HG03103 (cell line): Measurements from ENCODE around the gene PRR7.

Experiments used
- ATAC-seq: cut with Tn5 transposase; IDR thresholded peaks from one replicate; pipeline ENCODE4 v1.9.1; 2021; ENCODE audit warnings: low read depth; ENCODE audit not compliant: unreplicated experiment

Gene PRR7

DNA sequence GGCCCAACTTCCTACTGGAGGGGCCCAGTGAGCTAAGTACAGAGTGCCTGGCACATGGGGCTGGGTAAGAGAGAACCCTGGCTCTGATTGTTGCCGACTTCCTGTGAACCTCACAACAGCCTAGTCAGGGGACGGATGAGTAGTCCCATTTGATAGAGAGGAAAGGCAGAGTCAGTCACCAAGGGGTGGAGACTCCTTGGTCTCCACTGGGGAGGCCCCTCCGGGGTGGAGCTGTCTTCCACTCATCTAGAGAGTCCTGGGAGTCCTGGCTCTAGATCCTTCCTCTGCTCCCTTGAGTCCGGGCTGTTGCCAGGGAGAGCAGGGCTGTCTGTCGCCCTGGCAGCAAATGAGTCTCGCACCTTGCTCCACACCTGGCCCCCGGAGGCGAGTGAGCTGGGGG is 12.2 kb upstream of the PRR7 start:
- no peak for ATAC-seq

DNA sequence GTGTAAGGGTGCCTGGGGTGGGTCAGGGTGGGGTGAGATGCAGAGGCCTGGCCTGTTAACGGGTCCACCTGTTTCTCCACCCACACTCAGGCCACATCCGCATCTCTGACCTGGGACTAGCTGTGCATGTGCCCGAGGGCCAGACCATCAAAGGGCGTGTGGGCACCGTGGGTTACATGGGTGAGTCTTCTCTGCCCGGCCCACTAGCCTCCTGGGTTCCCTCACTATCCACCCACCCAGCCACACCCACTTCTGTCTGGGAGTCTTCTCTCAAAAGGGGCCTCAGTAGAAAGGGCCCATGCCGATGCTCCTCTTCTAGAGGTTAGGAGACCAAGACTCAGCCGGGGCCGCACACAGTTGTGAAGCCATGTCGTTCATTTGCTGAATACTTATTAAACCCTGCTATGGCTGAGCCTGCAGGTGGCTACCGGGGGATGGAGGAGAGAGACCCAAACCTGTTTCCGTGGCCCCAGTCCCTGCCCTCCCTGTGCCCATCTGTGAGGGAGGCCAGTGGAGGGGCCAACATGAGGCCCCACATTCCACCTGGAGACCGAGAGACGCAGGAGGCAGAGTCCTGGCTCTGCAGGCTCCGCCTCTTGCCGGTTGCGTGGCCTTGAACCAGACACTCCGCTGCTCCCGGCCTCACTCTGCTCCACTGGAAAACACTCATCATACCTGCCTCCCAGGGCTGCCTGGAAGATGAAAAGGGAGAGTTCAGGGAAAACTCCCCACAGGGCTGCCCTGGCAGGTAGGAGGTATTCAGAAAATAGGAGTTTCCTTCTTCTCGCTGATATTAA is 11.5 kb upstream of the PRR7 start:
- ATAC-seq: no peak

DNA sequence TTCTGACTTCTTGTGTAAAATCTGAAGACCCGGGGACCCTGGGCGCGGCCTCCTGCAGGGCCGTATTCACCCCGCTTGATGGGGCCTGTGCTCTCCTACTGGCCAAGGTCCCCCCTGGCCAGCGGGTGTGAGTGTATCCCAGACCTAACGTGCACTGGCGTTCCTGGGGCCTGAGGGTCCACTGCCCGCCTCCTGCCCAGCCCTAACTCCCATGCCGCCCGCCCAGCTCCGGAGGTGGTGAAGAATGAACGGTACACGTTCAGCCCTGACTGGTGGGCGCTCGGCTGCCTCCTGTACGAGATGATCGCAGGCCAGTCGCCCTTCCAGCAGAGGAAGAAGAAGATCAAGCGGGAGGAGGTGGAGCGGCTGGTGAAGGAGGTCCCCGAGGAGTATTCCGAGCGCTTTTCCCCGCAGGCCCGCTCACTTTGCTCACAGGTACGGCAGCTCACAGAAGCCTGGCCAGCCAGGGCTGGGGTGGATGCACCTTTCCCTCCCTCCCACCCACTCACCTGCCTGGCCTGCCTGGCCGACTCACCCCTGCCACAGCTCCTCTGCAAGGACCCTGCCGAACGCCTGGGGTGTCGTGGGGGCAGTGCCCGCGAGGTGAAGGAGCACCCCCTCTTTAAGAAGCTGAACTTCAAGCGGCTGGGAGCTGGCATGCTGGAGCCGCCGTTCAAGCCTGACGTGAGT is 10.6 kb upstream of the PRR7 start:
- ATAC-seq: no peak

DNA sequence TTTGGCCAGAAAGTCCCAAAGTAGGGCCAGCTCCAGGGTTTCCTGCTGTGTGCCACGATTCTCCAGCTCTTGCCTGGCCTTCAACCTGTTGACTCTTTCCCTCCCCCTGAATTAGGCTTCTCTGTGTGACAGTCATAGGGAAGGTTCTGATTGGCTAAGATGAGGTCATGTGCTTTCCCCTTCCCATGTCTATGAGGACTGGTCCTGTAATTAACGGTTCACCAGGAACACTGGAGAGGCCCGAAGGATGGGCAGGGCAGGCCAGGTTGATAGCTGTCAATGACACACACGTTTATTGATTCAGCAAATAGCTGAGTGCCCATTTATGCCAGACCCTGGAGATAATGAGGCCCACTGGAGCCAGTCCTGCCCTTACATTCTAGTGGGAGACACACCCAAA is 9.0 kb upstream of the PRR7 start:
- ATAC-seq: no peak

DNA sequence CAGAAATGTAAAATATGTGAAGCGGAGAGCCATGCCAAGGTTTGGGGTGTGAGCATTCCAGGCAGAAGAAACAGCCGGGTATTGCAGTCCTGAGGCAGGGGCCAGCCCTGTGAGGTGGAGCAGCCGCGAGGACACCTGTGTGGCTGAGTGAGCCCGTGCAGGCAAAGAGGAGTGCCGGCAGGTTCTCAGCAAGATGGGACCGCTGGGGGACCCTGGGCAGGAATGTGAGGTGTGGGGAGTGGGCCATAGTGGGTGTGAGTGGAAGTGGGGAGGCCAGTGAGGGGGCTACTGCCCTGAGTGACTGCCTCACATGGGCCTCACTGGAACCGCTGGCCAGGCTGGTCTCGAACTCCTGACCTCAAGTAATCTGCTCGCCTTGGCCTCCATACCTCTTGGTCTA is 8.1 kb upstream of the PRR7 start:
- no peak for ATAC-seq

DNA sequence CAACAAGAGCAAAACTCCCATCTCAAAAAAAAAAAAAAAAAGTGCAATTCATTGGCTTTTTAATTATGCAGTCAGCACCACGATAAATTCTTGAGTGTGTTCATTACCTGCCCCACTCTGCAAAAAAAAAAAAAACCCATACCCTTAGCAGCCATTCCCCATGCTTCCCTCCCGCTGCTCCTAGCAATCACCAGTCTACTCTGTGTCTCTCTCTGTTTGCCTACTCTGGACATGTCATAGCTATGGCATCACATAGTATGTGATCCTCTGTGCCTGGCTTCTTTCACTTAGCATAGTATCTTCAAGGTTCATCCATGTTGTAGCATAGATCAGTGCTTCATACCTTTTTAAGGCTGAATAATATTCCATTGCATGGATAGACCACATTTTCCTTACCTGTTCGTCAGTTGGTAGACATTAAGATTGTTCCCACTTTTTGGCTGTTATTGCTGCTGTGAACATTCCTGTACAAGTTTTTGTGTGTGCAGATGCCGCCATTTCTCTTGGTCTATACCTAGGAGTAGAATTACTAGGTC is 7.0 kb upstream of the PRR7 start:
- ATAC-seq: no peak

DNA sequence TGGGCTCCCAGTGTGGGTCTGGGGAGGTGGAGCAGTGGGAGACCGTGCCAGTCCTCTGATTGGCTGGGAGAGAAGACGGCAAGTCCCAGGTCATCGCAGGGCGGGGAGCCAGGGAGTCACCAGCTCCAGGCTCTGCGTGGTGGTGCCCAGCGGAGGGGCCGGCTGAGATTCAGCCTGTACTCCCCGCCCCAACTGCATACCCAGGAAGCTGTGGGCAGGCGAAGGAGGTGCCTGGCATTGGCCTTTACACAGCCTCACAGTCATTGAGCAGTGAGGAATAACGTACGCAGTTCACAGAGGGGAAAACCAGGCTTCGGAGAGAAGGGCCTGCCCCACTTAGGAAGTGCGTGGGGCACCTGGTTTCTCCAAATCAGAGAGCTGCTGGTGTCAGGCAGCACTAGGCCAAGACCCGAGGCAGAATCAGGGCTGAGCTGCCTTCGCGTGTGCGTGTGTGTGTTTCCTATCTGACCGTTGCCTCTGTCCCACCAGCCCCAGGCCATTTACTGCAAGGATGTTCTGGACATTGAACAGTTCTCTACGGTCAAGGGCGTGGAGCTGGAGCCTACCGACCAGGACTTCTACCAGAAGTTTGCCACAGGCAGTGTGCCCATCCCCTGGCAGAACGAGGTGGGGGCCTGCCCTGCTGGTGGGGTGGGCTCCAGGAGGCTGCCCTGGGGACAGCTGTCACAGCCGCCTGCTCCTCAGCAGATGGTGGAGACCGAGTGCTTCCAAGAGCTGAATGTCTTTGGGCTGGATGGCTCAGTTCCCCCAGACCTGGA is 6.2 kb upstream of the PRR7 start:
- ATAC-seq: no peak

DNA sequence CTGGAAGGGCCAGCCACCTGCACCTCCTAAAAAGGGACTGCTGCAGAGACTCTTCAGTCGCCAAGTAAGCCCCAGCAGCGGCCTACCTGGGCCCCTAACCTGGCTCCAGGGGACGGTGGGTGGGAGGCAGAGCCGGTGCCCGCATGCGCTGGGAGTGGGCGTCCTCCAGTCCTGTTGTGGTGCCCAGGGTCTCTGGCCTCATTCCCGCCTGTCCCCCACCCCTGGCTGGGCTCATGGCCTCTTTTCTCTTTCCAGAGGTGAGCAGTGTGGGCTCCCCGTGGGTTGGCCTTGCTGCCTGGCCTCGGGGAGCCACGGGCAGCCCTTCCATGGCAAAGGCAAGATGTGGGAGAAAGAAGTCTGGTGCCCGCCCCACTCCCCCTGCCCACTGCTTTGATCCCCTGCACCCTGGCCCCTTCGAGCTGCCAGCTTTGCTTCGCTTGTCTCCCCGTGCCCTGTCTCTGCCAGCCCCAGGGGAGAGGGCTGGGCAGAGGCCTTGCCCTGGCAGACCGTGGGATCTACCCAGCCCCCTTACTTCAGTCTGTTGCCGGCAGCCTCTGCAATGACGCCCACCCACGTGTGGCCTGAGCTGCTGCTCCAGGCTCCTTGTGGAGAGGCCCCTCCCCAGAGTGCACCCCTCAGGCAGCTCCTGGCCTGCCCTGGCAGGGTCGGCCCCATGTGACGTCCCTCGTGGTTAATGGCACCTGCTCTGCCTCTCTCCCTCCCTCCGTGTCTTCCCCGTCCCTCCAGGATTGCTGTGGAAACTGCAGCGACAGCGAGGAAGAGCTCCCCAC is 5.4 kb upstream of the PRR7 start:
- ATAC-seq: no peak

DNA sequence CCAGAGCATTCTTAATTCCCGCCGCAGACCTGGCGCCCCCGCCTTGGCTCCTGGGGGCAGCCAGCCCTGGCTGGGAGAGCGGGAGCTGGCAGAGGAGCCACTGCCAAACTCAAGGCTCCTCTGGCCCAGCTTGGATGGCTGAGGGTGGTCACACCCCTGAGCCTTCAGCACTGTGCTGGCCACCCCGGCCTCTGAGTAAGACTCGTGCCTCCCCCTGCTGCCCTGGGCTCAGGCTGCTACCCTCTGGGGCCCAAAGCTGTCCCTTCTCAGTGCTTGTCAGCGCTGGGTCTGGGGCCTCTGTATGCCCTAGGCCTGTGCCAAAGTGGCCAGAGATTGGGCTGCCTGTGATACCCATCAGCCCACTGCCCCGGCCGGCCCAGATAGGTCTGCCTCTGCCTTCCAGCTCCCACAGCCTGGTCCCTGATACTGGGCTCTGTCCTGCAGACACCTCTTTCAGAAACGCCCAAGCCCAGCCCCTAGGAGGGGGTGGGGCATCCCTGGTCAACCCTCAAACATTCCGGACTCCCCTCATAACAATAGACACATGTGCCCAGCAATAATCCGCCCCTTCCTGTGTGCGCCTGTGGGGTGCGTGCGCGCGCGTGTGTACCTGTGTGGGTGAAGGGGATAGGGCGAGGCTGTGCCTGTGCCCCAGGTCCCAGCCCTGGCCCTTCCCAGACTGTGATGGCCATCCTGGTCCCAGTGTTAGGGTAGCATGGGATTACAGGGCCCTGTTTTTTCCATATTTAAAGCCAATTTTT is 4.4 kb upstream of the PRR7 start:
- ATAC-seq: no peak

DNA sequence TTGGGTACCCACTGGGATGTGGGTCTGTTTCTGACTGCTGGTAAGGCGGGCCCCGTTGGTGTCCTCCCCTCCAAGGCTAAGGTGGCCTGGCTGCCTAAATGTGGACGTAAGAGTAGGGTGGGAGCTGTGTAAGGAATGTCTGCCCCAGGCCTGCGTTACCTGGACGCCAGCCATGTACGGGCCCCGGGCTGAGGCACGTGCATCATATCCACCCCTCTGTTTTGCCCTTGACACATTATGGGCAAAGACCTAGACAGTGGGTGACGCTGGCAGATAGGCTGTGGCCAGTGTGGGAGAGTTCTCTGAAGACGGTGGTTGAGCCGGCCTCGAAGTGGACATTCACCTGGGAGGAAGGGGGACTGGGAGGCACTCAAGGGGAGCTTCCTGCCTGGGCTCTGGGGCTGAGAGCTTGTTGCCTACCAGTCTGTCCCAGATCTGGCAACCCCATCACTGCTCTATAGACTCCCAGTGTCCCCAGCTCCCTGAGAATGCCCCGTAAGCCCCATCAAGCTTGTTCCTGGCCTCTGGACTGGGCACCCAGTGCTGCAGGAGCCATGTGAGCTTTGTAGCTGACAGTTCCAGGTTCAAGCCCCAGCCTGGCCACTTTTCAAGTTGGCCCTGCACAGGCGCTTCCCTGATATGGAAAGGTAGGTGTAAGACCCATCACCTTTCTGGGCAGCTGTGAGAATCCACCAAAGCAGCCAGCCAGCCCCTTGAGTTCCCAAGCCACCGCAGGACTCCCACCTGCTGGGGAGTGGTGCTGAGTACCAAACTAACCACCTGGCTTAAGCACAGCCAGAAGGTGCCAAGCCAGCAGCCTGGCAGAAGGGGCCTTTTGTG is 3.2 kb upstream of the PRR7 start:
- ATAC-seq: no peak

DNA sequence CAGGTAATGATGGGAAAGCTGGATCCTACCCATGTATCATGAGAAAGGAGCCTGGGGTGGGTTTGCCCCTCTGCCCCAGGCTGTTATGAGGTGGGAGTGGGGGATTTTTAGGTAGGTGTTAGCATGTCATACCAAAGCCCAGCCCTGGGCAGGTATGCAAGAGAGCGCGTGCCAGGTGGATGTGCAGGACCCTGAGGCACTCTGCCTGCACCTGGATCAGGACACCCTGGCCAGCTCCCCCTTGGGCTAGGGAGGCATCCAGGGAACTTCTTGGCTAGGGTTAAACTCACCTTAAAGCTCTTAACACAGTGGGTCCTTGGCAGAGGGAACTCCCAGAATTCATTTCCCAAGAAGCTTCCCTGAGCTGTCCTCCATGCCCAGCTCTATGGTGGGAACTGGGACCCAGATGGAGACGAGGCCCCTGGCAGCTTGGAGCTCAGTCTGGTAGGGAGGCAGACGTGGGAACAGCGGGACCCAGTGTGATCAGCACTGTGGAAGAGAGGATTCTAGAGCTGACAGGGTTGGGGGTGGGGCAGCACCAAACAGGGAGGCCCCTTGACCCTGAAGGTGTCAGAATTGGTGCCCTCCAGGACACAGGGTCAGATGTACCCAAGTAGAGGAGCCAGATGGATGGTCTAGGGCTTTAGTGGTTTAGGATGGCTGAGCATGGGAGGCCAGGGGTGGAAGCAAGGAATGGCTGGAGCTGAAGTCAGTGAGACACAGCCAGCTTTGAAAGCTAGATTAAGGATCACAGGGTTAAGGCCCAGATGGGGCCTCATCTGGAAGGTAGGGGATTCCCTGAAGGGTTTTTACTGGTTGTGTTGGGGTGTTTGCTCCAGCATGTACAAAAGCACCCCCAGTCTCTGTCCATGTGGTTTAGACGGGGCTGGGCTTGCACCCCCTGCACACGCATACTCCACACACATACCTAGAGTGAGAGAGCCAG is 2.2 kb upstream of the PRR7 start:
- ATAC-seq: no peak

DNA sequence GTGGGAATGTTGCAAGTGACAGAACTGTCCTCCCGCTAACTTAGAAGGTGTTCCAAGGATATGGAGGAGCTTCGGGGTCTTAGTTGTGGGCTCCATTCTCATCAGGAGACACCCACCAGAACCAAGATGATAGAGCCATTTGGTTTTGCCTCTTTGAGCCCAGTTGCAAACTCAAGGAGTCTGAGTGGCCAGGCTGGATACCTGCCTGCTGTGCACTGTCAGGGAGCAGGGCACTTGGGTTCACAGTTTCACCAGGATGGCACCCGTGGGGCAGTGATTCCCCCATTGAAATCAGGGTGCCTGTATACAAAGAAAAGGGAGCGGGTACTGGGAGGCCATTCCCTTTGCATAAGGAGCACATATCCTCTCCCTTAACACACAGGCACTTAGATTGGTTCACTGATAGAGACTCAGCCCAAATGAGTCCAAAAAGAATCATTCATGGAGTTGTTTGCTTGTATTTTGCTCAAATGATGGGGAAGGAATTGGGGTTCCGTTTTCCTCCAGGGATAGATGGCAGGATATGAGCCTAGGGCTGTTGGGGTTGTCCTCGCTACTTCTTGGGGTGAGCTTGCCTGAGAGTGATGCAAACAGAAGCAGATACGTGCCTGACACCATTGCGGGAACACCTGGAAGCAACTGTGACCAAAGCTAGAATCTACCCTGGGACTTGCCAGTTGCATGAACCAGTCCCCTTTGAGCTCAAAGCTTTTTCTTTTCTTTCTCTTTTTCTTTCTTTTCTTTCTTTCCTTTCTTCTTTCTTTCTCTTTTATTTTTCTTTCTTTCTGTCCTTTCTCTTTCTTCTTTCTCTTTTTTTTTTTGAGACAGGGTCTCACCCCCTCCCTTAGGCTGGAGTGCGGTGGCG is 1.3 kb upstream of the PRR7 start:
- ATAC-seq: no peak

DNA sequence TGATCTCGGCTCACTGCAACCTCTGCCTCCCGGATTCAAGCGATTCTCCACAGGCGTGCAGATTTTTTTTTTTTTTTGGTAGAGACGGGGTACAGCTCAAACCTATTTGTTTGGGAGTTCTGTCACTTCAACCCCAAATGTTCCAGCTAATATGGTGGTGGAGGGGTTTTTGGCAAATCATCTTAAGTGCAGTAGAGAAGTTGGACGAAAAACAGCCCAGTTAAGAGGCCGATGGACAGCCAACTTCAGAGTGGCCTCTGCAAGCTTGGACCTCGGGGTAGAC is 756 bp upstream of the PRR7 start:
- no peak for ATAC-seq

DNA sequence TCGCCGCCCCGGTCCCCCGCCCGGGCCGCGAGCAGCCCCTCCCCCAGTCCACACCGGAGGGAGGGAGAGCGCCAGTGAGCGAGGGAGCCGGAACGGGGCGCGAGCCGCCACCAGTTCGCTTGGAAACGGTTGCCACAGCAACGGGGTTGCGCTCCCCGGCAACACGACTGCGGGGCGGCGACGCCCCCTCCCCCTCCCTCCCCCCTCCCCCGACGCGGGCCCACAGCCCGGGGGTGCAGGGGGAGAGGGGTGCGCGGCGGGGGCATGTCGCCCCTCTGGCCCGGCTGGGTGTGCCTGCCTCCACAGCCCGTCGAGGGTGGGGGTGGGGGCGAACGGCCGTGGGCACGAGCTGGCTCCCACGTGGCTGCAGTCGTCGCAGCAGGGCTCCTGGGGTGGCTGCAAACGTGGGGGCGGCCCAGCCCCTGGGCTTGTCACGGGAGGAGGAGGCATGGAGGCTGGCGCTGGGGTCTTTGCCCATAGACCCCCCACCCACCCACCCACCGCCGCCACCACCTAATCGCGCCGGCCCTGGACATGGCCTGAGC is 524 bp downstream of the PRR7 start:
- ATAC-seq: peak; percentile 35

DNA sequence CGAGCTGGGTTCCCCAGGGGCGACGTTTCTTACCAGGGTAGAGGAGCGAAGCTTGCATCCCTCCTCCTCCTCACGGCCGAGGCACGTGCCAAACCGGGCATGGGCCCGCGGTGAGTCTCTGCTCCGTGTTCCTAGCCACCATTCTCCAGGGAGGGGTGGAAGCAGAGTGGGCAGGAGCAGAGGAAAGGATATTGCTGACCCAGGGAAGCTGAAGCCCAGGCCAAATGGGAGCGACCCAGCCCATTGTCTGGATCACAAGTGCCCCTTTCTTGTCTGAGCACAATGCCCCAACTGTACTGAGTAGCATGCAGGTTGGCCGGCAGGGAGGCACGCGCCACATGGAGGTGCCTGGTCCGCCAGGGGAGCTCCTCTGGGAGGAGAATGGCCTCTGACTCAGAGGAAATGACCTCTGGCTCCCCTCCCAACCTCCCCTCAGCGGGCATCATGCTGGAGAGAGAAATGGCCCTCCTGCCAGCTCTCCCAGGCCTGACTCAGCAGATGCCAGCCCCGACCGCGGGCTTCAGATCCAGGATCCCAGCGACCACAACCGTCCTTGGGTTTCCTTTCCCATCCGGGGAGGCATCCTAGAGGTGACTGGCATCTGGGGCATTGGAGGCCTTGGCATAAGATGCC is 1.1 kb downstream of the PRR7 start:
- no peak for ATAC-seq

DNA sequence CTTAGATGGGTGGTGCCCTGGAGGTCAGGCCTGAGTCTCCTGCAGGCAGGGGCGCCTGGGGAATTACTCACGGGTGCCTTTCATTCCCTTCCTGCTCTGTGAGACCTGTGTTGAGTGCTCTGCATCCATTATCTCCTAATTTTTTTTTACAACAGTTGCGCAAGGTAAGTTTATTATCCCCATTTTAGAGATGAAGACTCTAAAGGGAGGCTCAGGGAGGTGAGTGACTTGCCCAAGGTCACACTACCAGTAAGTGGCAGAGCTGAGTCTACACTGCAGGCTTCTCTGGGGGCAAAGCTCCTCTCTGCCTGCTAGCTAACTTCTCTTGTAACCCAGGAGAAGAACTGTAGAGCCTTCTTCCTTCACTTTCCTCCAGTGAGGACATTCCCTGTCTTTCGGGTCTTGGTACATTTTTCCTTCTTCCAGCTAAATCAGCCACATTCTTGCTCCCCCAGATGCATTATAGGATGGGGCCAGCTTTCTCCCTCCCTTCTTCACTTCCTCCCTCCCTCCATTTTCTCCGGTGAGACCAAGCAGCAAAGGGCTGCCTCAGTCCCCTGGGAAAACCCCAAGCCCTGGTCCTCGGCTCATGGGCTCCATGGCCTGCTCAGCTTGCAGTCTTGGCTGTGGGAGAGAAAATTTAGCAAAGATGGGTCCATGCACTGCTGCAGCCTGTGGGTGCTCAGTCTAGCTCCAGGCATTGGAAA is 1.8 kb downstream of the PRR7 start:
- no peak for ATAC-seq
